GM18502 (cell line): ENCODE results near the gene NLRP3.
"Not testable (repeated sequence)": the region's sequence is repeated elsewhere in the genome, so short reads cannot be mapped to it uniquely, and the experiment has no call there.

ENCODE experiments used
- ATAC-seq: cut with Tn5 transposase; IDR thresholded peaks from one replicate; pipeline ENCODE4 v1.9.1; 2021; ENCODE audit warnings: mild to moderate bottlenecking; ENCODE audit not compliant: unreplicated experiment, poor library complexity

NLRP3 gene

GRCh38 chr1:247459507-247459906, 43.5 kb downstream of the NLRP3 start:
- ATAC-seq = no peak

- ATAC-seq = no peak
These were observed 49.8 kb downstream of the NLRP3 start for GRCh38 chr1:247465796-247466195.

GRCh38 chr1:247467129-247467528, 51.2 kb downstream of the NLRP3 start:
- ATAC-seq = no peak

GRCh38 chr1:247468481-247469140, 52.6 kb downstream of the NLRP3 start:
- ATAC-seq = peak; percentile 36

GRCh38 chr1:247469141-247469535, 53.2 kb downstream of the NLRP3 start:
- ATAC-seq = no peak

GRCh38 chr1:247470942-247471429, 55.0 kb downstream of the NLRP3 start:
- ATAC-seq = not testable (repeated sequence)

- ATAC-seq = no peak
These were observed 55.6 kb downstream of the NLRP3 start for GRCh38 chr1:247471445-247472016.

- ATAC-seq = no peak
These were observed 56.1 kb downstream of the NLRP3 start for GRCh38 chr1:247472035-247472434.

GRCh38 chr1:247474367-247474766, 58.4 kb downstream of the NLRP3 start:
- ATAC-seq = no peak

- peak; percentile 6 for ATAC-seq
These were observed 59.8 kb downstream of the NLRP3 start for GRCh38 chr1:247475793-247476192.

- ATAC-seq = peak; percentile 76
These were observed 60.5 kb downstream of the NLRP3 start for GRCh38 chr1:247476328-247477058.

- no peak for ATAC-seq
These were observed 66.8 kb downstream of the NLRP3 start for GRCh38 chr1:247482747-247483146.

- ATAC-seq = peak; percentile 83
These were observed 71.1 kb downstream of the NLRP3 start for GRCh38 chr1:247487057-247487456.

GRCh38 chr1:247491328-247491727, 75.4 kb downstream of the NLRP3 start:
- no peak for ATAC-seq

- no peak for ATAC-seq
These were observed 77.1 kb downstream of the NLRP3 start for GRCh38 chr1:247493106-247493505.

- no peak for ATAC-seq
These were observed 78.8 kb downstream of the NLRP3 start for GRCh38 chr1:247494767-247495166.

- ATAC-seq = no peak
These were observed 80.8 kb downstream of the NLRP3 start for GRCh38 chr1:247496581-247497285.
